Measurements from ENCODE around the gene PKD1.

GRCh38 chr16:2085669-2086068 is 50.0 kb downstream of the PKD1 start:
- TF ChIP-seq, protein P1, sequence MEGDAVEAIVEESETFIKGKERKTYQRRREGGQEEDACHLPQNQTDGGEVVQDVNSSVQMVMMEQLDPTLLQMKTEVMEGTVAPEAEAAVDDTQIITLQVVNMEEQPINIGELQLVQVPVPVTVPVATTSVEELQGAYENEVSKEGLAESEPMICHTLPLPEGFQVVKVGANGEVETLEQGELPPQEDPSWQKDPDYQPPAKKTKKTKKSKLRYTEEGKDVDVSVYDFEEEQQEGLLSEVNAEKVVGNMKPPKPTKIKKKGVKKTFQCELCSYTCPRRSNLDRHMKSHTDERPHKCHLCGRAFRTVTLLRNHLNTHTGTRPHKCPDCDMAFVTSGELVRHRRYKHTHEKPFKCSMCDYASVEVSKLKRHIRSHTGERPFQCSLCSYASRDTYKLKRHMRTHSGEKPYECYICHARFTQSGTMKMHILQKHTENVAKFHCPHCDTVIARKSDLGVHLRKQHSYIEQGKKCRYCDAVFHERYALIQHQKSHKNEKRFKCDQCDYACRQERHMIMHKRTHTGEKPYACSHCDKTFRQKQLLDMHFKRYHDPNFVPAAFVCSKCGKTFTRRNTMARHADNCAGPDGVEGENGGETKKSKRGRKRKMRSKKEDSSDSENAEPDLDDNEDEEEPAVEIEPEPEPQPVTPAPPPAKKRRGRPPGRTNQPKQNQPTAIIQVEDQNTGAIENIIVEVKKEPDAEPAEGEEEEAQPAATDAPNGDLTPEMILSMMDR (conservative IDR thresholded peaks at IDR 0.05): no peak
- no peak for TF ChIP-seq EZH2 (IDR thresholded peaks at IDR 0.05; ENCODE audit: low read depth)
